Measurements from ENCODE around the gene RNF169. TPM values are rescaled to one million over a fixed set of nuclear protein-coding genes. Genes with fewer than 3 reads are reported as not detected.
A peak's percentile ranks its signal among the peaks of the same experiment; 100 is the strongest.

RNF169 gene
- total RNA-seq, 2 experiments from 2014 or later, result 15.2 to 16.6 TPM

DNA sequence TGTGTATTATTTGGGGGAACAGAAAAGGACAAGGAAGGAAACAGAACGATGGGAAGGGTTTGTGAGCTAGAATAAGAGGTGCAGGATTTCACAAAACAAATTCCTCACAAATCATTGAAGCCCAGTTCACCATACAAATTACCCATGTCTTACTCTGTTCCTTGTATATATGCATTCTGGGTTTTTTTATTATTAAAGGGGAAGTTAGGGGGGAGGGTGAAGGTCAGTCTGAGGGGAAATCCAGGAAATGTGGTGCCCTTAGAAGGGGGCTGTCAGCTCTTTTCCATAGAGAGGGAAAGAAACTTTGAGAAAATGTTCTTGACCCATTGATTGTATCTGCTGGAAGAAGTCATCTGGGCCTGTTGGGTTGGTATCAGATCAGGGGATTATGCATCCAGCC, 90.8 kb downstream of the RNF169 start:
- H3K36me3 Mint-ChIP-seq (ENCODE audit: low read depth), result peaks cover 70% of the 10 kb centered on the region
- H3K27me3 Mint-ChIP-seq (ENCODE audit: low read depth), result no peaks in the 10 kb centered on the region
- ATAC-seq, result no peak
- ChIA-PET POLR2A (no interaction called here), CTCF (interaction anchor here (0.9 kb wide), 1 partner anchor 19 kb away, joined by 3 read pairs; no protein-coding TSS in a partner anchor)
- H3K4me1 Mint-ChIP-seq (ENCODE audit: low read depth), result peaks cover 4% of the 10 kb centered on the region
- no peak overlapping the region for H3K27ac Mint-ChIP-seq
- H3K4me3 Mint-ChIP-seq, result no peak overlapping the region
- no peak for DNase-seq
- no peaks in the 10 kb centered on the region for H3K9me3 Mint-ChIP-seq (ENCODE audit: insufficient read depth)

DNA sequence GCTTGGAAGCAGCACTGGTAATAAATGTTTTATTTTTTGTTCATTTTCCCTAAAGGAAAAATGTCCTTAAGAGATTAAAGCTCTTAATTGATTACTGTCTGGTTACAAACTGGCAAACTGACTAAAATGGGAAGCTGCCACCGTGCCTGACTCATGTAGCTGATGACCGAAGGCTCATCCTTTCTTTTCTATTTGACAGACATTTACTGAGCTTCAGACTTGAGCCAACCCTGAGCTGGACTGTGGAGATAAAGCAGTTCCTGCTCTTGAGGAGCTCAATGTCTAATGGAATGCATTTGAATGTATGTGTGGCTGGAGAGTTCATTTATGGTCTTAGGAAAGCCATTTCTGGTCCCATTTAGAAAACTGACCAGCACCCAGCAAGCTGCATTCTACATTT, 91.3 kb downstream of the RNF169 start:
- ChIA-PET POLR2A (no interaction called here), CTCF (interaction anchor here (0.9 kb wide), 1 partner anchor 20 kb away, joined by 3 read pairs; no protein-coding TSS in a partner anchor)
- Mint-ChIP-seq H3K36me3 (ENCODE audit: low read depth) (peaks cover 67% of the 10 kb centered on the region), H3K9me3 (ENCODE audit: insufficient read depth) (no peaks in the 10 kb centered on the region), H3K27me3 (ENCODE audit: low read depth) (no peaks in the 10 kb centered on the region), H3K4me1 (ENCODE audit: low read depth) (peaks cover 4% of the 10 kb centered on the region), H3K4me3 (no peak overlapping the region), H3K27ac (no peak overlapping the region)
- DNase-seq, result no peak
- no peak for ATAC-seq

GRCh38 chr11:74840486-74840885, 91.8 kb downstream of the RNF169 start:
- H3K27me3 Mint-ChIP-seq (ENCODE audit: low read depth), result no peaks in the 10 kb centered on the region
- ChIA-PET CTCF (interaction anchor here (0.9 kb wide), 1 partner anchor 20 kb away, joined by 3 read pairs; no protein-coding TSS in a partner anchor), POLR2A (no interaction called here)
- no peak overlapping the region for H3K27ac Mint-ChIP-seq
- no peaks in the 10 kb centered on the region for H3K9me3 Mint-ChIP-seq (ENCODE audit: insufficient read depth)
- peaks cover 4% of the 10 kb centered on the region for H3K4me1 Mint-ChIP-seq (ENCODE audit: low read depth)
- peaks cover 68% of the 10 kb centered on the region for H3K36me3 Mint-ChIP-seq (ENCODE audit: low read depth)
- no peak for DNase-seq
- ATAC-seq, result no peak
- no peak overlapping the region for H3K4me3 Mint-ChIP-seq

DNA sequence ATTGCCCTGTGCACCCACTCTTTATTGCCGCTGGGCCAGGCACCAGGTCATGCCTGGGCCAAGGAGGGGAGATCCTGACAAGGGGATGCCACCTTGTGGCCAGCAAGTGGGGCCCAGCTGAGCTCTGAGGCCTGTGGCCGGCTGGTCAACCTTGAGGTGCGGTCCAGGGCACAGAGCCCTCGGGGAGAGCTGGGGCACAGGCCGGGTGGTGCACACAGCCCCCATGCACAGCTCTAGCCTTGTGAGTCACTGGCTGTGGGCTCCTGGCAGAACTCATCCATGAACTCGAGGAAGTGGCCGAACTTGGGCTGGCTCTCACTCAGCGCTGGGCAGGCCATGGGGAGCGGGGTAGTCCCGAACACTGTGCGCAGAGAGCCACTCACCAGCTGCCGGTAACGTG, 94.3 kb downstream of the RNF169 start:
- ATAC-seq (no peak), DNase-seq (no peak)
- H3K36me3 Mint-ChIP-seq (ENCODE audit: low read depth), result peaks cover 60% of the 10 kb centered on the region
- no peaks in the 10 kb centered on the region for H3K9me3 Mint-ChIP-seq (ENCODE audit: insufficient read depth)
- ChIA-PET CTCF (no interaction called here), POLR2A (interaction anchor here (0.6 kb wide), 1 partner anchor 316 kb away, joined by 3 read pairs; no protein-coding TSS in a partner anchor)
- H3K27ac Mint-ChIP-seq, result no peak overlapping the region
- H3K27me3 Mint-ChIP-seq (ENCODE audit: low read depth), result no peaks in the 10 kb centered on the region
- peaks cover 14% of the 10 kb centered on the region for H3K4me1 Mint-ChIP-seq (ENCODE audit: low read depth)
- no peak overlapping the region for H3K4me3 Mint-ChIP-seq

- CTCF ChIA-PET, result no interaction called here
- Mint-ChIP-seq H3K36me3 (ENCODE audit: low read depth) (peaks cover 57% of the 10 kb centered on the region), H3K27ac (no peak overlapping the region)
These were observed 95.4 kb downstream of the RNF169 start for GRCh38 chr11:74844072-74844471.

DNA sequence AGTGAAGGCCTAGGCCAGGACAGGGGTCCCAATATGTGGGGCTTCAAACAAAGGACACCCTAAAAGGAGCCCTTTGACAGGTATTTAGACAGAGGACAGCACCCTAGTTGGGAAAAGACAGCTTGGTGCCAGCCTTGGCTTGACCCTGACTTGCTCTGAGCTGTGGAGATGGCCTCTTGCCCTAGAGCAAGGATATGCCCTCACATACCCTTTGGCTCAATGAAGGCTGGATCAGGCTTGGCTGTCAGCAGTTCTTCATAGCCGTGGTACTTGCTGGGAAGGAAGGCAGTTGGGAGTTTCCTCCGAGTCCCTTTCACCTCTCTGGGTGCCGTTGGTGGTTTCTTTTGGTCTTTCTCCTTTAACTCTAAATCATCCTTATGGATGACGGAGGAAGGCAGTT, 96.2 kb downstream of the RNF169 start:
- no peaks in the 10 kb centered on the region for H3K27me3 Mint-ChIP-seq (ENCODE audit: low read depth)
- no peak overlapping the region for H3K4me3 Mint-ChIP-seq
- ChIA-PET CTCF (no interaction called here), POLR2A (no interaction called here)
- H3K27ac Mint-ChIP-seq, result no peak overlapping the region
- no peak for ATAC-seq
- H3K4me1 Mint-ChIP-seq (ENCODE audit: low read depth), result peaks cover 11% of the 10 kb centered on the region
- no peak for DNase-seq
- no peaks in the 10 kb centered on the region for H3K9me3 Mint-ChIP-seq (ENCODE audit: insufficient read depth)
- peaks cover 53% of the 10 kb centered on the region for H3K36me3 Mint-ChIP-seq (ENCODE audit: low read depth)

More at GRCh38 chr11:74844072-74844471, 95.4 kb downstream of the RNF169 start:
- POLR2A ChIA-PET, result no interaction called here
- Mint-ChIP-seq H3K4me1 (ENCODE audit: low read depth) (peaks cover 11% of the 10 kb centered on the region), H3K27me3 (ENCODE audit: low read depth) (no peaks in the 10 kb centered on the region), H3K4me3 (no peak overlapping the region), H3K9me3 (ENCODE audit: insufficient read depth) (no peaks in the 10 kb centered on the region)
- no peak for DNase-seq
- no peak for ATAC-seq

GRCh38 chr11:74845978-74846517, 97.4 kb downstream of the RNF169 start:
- Mint-ChIP-seq H3K9me3 (ENCODE audit: insufficient read depth) (no peaks in the 10 kb centered on the region), H3K4me1 (ENCODE audit: low read depth) (peaks cover 11% of the 10 kb centered on the region), H3K27ac (no peak overlapping the region), H3K27me3 (ENCODE audit: low read depth) (no peaks in the 10 kb centered on the region), H3K4me3 (no peak overlapping the region), H3K36me3 (ENCODE audit: low read depth) (peaks cover 51% of the 10 kb centered on the region)
- ATAC-seq, result no peak
- CTCF ChIA-PET, result no interaction called here
- POLR2A ChIA-PET, result no interaction called here
- no peak for DNase-seq

DNA sequence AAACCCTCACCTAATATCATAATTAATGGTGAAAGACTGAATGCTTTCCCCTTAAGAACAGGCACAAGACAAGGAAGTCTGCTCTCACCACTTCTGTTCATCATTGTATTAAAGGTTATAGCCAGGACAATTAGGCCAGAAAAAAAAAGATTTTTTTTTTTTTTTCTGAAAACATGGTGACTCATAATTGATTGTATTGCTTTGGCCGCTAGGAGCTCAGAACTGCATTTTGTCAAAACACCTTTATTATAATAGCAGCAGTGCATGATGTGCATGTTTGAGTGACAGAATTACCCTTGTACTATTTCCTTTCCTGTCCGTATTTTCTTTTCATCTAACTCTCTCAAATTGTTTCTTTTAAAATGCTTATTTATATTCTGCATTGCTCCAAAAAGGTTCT, 98.1 kb downstream of the RNF169 start:
- DNase-seq (no peak), ATAC-seq (no peak)
- Mint-ChIP-seq H3K4me1 (ENCODE audit: low read depth) (peaks cover 11% of the 10 kb centered on the region), H3K4me3 (no peak overlapping the region), H3K27ac (no peak overlapping the region), H3K9me3 (ENCODE audit: insufficient read depth) (no peaks in the 10 kb centered on the region), H3K27me3 (ENCODE audit: low read depth) (no peaks in the 10 kb centered on the region), H3K36me3 (ENCODE audit: low read depth) (peaks cover 46% of the 10 kb centered on the region)
- ChIA-PET POLR2A (no interaction called here), CTCF (no interaction called here)

DNA sequence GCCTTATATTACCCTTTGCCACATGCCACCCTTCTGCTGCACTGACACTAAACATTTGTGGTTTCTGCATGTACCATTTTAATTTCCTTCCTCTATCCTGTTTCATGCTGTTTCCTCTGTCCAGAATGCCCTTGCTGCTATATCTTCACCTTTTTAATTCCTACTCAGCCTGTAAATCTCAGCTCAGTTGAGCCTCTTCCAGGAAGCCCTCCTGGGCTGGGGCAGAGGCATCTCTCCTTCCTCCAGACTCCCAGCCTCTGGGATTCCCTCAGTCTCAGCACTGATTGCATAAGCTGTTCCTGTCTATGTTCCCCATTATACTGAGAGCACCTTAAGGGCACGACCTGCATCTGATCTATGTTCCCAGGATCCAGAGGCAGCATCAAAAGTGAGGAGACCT, 98.7 kb downstream of the RNF169 start:
- Mint-ChIP-seq H3K9me3 (ENCODE audit: insufficient read depth) (no peaks in the 10 kb centered on the region), H3K27me3 (ENCODE audit: low read depth) (no peaks in the 10 kb centered on the region), H3K4me1 (ENCODE audit: low read depth) (peaks cover 11% of the 10 kb centered on the region), H3K27ac (peak overlapping the region; percentile 61), H3K36me3 (ENCODE audit: low read depth) (peaks cover 49% of the 10 kb centered on the region), H3K4me3 (no peak overlapping the region)
- CTCF ChIA-PET, result no interaction called here
- POLR2A ChIA-PET, result no interaction called here
- no peak for DNase-seq
- ATAC-seq, result no peak

- no peak for ATAC-seq
- no peak overlapping the region for H3K27ac Mint-ChIP-seq
- H3K27me3 Mint-ChIP-seq (ENCODE audit: low read depth), result no peaks in the 10 kb centered on the region
- H3K36me3 Mint-ChIP-seq (ENCODE audit: low read depth), result peaks cover 49% of the 10 kb centered on the region
- no peak overlapping the region for H3K4me3 Mint-ChIP-seq
- ChIA-PET POLR2A (no interaction called here), CTCF (no interaction called here)
- no peak for DNase-seq
- no peaks in the 10 kb centered on the region for H3K9me3 Mint-ChIP-seq (ENCODE audit: insufficient read depth)
- peaks cover 11% of the 10 kb centered on the region for H3K4me1 Mint-ChIP-seq (ENCODE audit: low read depth)
These were observed 99.2 kb downstream of the RNF169 start for GRCh38 chr11:74847895-74848294.

DNA sequence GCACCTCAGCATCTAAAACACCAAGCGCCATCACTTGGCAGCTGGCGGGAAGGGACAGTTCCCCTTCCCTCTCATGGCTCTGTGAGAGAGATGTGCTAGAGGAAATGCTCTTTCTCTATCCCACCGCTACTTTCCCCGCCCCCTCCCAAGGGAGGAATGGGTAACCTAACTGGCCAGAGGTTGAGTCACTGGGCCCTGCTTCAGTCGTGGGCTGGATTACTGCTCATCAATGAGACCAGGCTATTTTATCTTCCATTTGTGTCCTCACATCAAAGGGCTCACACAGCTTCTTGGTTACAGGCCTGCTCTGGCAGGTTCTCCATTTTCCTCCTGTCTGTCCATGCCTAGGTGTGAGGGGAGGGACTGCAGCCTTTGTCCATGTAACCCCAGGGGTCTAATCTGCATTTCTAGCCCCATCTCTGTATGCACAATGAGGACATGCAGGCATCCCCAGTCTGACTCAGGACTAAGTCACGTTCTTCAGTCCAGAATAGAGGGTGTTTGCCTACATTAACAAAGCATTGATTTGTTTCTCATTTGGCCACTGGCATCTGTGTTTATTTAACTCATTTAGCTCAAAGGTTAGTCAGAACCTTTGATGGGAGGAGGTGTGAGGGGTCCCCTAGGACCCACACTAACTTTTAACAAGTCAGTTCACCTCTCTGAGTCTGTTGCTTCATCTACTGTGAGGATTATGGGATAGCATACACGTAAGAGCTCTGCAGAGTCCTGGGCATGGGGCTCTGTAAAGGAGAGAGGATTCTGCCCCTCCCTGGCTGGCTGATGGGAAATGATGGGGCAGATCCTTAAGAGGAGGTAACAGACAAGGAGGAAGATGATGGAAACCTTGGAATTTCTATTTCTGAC, 101.1 kb downstream of the RNF169 start:
- ChIA-PET POLR2A (no interaction called here), CTCF (no interaction called here)

GRCh38 chr11:74853223-74853622, 104.6 kb downstream of the RNF169 start:
- DNase-seq, result no peak
- Mint-ChIP-seq H3K27ac (no peak overlapping the region), H3K4me3 (no peak overlapping the region), H3K27me3 (ENCODE audit: low read depth) (no peaks in the 10 kb centered on the region), H3K36me3 (ENCODE audit: low read depth) (peaks cover 47% of the 10 kb centered on the region), H3K4me1 (ENCODE audit: low read depth) (peaks cover 4% of the 10 kb centered on the region), H3K9me3 (ENCODE audit: insufficient read depth) (no peaks in the 10 kb centered on the region)
- no peak for ATAC-seq
- ChIA-PET POLR2A (no interaction called here), CTCF (interaction anchor here (1.8 kb wide), 1 partner anchor 76 kb away, joined by 4 read pairs; no protein-coding TSS in a partner anchor)

More for the DNA sequence above, 101.1 kb downstream of the RNF169 start:
- no peak overlapping the region for H3K4me3 Mint-ChIP-seq
- no peak for ATAC-seq
- H3K4me1 Mint-ChIP-seq (ENCODE audit: low read depth), result peaks cover 11% of the 10 kb centered on the region
- H3K36me3 Mint-ChIP-seq (ENCODE audit: low read depth), result peaks cover 47% of the 10 kb centered on the region
- no peak overlapping the region for H3K27ac Mint-ChIP-seq
- no peak for DNase-seq
- no peaks in the 10 kb centered on the region for H3K9me3 Mint-ChIP-seq (ENCODE audit: insufficient read depth)
- no peaks in the 10 kb centered on the region for H3K27me3 Mint-ChIP-seq (ENCODE audit: low read depth)

All from activated CD8-positive, alpha-beta T cell treated with anti-CD3 and anti-CD28 coated beads, Interleukin-2, amount 10 ng/mL, durations not matched to agents 7 days and 5 days (primary cell).